MG63 (cell line): ENCODE measurements around the gene RPL38. TPM values are rescaled to one million over a fixed set of nuclear protein-coding genes. Genes with fewer than 3 reads are reported as not detected.
"Not testable (repeated sequence)": the region's sequence is repeated elsewhere in the genome, so short reads cannot be mapped to it uniquely, and the experiment has no call there.

Experiments used
- DNase-seq: peaks from one replicate; pipeline ENCODE4 v3.0.0-alpha.2; 2020
- H3K27me3 ChIP-seq: fragments of 250-450 bp; sonication (Bioruptor Pico); 2 replicates; pipeline ENCODE4 v1.5.1; 2020; ENCODE audit warnings: mild to moderate bottlenecking, moderate library complexity
- H3K36me3 ChIP-seq: fragments of 250-450 bp; sonication (Bioruptor Pico); 2 replicates; pipeline ENCODE4 v1.5.1; 2020; ENCODE audit warnings: mild to moderate bottlenecking, moderate library complexity
- H3K4me3 ChIP-seq: fragments of 250-450 bp; sonication (Bioruptor Pico); 2 replicates; pipeline ENCODE4 v1.5.1; 2020; ENCODE audit warnings: mild to moderate bottlenecking, moderate library complexity
- H3K9me3 ChIP-seq: fragments of 250-450 bp; sonication (Bioruptor Pico); 2 replicates; pipeline ENCODE4 v1.5.1; 2020; ENCODE audit warnings: mild to moderate bottlenecking, moderate library complexity
- total RNA-seq: library from RNA; depleted of rRNA; stranded (reverse); fragments of >200 nt; shearing (Covaris generic); gene quantifications from 2 replicates; pipeline ENCODE4 v1.2.3, GENCODE V29; 2014; ENCODE audit warnings: low replicate concordance

RPL38 gene
- total RNA-seq, 1 experiment from 2014 or later, result 3,764 TPM

DNA sequence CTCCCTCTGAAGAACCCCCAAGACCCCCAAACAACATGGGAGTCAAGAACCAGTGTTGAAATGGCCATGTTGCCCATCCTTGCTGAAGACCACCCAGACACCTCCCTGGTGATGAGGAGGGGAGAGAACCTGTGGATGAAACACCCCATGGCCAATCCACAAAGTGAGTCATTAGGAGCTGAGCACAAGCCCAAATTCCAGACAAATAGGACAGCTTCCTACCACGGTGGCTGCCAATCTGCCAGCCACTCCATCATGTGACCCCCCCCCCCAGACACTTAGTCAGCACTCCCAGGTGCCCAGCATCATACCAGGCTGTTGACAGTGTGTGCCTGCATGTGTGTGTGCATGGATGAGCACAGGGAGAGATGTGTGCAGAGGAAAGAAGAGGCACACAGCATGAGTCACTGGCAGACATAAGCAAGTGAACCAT lies 26.4 kb upstream of the RPL38 start:
- Histone ChIP-seq H3K9me3 (no peaks in the 10 kb centered on the region), H3K4me3 (no peak overlapping the region), H3K27me3 (peaks cover 7% of the 10 kb centered on the region), H3K36me3 (no peaks in the 10 kb centered on the region)
- peak; percentile 79 for DNase-seq

GRCh38 chr17:74179576-74179975 lies 23.9 kb upstream of the RPL38 start:
- H3K4me3 ChIP-seq, result no peak overlapping the region
- H3K36me3 ChIP-seq, result no peaks in the 10 kb centered on the region
- no peaks in the 10 kb centered on the region for H3K9me3 ChIP-seq
- no peak for DNase-seq
- peaks cover 7% of the 10 kb centered on the region for H3K27me3 ChIP-seq

- Histone ChIP-seq H3K9me3 (no peaks in the 10 kb centered on the region), H3K36me3 (no peaks in the 10 kb centered on the region), H3K4me3 (no peak overlapping the region), H3K27me3 (peaks cover 5% of the 10 kb centered on the region)
- no peak for DNase-seq
Measured at GRCh38 chr17:74180336-74180735, 23.1 kb upstream of the RPL38 start.

DNA sequence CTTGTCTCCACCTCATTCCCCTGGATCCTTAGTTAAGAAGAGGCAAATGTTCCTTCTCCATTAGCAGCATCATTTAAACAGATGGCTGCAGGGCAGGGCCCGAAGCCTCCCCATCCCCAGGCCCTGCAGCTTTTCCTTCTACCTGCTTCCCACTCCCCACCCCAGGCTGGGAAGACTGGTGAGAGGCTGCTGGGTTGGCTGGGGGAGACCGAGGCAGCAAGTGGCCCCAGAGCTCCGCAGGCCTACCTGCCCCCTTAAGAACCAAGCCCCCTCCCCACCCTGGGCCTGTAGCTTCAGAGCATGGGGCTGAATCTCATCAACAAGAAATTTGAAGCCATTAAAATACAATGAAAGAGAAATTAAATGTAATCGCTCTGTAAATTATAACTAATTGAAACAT lies 22.1 kb upstream of the RPL38 start:
- no peaks in the 10 kb centered on the region for H3K9me3 ChIP-seq
- DNase-seq, result no peak
- peaks cover 7% of the 10 kb centered on the region; the same call in 1 of the 2 replicates for H3K27me3 ChIP-seq
- no peaks in the 10 kb centered on the region for H3K36me3 ChIP-seq
- H3K4me3 ChIP-seq, result no peak overlapping the region

DNA sequence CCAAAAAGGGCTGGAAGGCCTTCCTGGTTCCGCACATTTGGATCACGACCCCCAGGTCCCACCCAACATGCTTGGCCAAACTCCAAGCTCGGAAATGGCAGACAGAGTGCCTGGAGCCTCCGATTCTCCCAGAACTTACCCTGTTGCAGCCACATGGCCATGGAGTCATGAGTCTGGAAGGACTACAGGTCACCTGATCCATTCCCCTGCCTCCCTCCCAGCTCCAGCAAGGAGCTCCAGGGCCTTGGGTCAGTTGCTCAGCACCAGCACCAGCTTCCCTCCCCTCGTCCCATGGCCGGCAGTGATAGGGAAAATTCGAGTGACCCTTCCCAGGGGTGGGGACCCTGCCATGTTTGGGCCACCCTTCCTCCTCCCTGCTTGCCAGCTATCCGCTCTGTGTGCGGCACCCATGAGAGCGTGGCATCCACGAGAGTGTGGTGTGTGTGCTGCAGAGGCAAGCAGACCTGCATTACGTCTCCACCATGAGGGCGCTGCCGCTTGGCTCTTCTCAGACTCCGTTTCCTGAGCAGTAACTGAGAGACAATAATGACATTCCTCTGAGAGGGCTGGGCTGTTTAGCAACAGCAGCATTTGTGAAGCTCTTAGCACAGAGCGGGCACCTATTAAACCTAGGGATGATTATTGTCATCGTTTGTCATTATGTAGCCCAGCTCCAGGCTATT lies 21.3 kb upstream of the RPL38 start:
- no peak for DNase-seq
- Histone ChIP-seq H3K36me3 (no peaks in the 10 kb centered on the region), H3K27me3 (peaks cover 5% of the 10 kb centered on the region; the same call in 1 of the 2 replicates), H3K4me3 (no peak overlapping the region), H3K9me3 (no peaks in the 10 kb centered on the region)

DNA sequence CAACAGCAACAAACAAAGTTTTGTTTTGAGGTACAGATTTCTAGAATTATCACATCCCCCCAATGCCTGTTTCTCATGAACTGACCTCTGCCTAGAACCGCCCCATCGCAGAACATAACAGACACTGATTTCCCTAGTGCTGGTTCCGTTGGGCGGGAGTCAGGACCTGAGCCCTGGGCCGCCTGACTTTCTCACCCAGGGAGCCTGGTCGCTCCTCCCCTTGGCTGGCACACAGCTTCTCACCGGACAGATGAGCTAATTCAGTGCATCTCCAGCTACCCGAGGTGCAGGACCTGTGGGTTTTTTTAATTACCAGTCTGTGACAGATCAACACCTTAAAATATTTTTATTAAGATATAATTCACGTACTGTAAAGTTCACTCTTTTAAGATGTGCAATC lies 20.1 kb upstream of the RPL38 start:
- H3K4me3 ChIP-seq, result no peak overlapping the region
- no peaks in the 10 kb centered on the region for H3K9me3 ChIP-seq
- DNase-seq, result no peak
- peaks cover 5% of the 10 kb centered on the region for H3K27me3 ChIP-seq
- no peaks in the 10 kb centered on the region for H3K36me3 ChIP-seq

- no peak for DNase-seq
- H3K4me3 ChIP-seq, result no peak overlapping the region
- H3K9me3 ChIP-seq, result no peaks in the 10 kb centered on the region
- H3K27me3 ChIP-seq, result peaks cover 7% of the 10 kb centered on the region
- H3K36me3 ChIP-seq, result no peaks in the 10 kb centered on the region
Measured at GRCh38 chr17:74185571-74186185, 17.8 kb upstream of the RPL38 start.

DNA sequence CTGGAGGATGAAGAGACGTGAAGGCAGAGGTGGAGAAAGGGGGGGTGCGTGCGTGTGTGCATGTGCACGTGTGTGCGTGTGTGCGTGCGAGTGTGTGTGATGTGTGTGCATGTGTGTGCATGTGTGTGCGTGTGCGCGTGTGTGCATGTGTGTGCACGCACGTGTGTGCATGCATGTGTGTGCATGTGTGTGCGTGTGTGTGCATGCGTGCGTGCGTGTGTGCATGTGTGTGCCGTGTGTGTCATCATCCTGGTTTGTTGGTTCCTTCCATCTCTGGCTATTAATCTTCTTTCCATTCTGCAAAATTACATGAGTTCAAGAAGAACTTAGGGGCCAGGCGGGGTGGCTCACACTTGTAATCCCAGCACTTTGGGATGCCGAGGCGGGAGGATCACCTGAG lies 17.0 kb upstream of the RPL38 start:
- Histone ChIP-seq H3K27me3 (peaks cover 7% of the 10 kb centered on the region), H3K4me3 (no peak overlapping the region), H3K9me3 (no peaks in the 10 kb centered on the region), H3K36me3 (no peaks in the 10 kb centered on the region)
- DNase-seq, result no peak

DNA sequence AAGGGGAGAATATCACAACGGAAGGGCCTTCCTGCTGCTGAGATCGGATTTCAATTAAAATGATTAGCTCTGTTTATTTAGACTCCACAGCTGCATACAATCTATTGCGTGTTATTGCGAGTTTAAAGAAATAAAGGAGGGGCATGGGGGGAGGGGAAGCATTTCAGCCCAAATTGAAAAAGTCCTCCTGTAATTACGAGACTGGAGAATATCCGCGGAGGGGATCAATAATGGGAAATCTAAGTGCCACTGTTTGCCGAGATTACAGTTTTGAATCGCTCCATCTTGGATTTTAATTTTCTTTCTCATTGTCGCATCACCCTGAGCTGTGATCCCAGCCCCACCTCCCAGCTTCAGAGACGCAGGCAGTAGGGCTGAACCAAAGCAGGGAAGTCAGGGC lies 15.7 kb upstream of the RPL38 start:
- Histone ChIP-seq H3K9me3 (no peaks in the 10 kb centered on the region), H3K36me3 (no peaks in the 10 kb centered on the region), H3K4me3 (no peak overlapping the region), H3K27me3 (peaks cover 7% of the 10 kb centered on the region)
- DNase-seq, result no peak

DNA sequence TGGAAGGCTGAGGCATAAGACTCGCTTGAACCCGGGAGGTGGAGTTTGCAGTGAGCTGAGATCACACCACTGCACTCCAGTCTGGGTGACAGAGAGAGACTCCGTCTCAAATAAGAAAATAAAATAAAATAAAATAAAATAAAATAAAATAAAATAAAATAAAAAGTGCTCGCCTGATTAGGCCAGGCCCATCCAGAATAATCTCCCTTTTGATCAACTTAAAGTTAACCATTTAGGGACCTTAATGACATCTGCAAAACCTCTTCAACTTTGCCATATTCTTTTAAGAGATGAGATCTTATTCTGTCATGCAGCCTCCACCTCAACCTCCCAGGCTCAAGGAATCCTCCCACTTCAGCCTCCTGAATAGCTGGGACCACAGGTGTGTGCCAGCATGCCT lies 14.8 kb upstream of the RPL38 start:
- H3K4me3 ChIP-seq, DNase-seq, H3K36me3 ChIP-seq, H3K27me3 ChIP-seq, H3K9me3 ChIP-seq: not testable (repeated sequence)

GRCh38 chr17:74190154-74190553 lies 13.3 kb upstream of the RPL38 start:
- H3K4me3 ChIP-seq, result no peak overlapping the region
- peaks cover 10% of the 10 kb centered on the region for H3K27me3 ChIP-seq
- DNase-seq, result no peak
- H3K36me3 ChIP-seq, result no peaks in the 10 kb centered on the region
- no peaks in the 10 kb centered on the region for H3K9me3 ChIP-seq

DNA sequence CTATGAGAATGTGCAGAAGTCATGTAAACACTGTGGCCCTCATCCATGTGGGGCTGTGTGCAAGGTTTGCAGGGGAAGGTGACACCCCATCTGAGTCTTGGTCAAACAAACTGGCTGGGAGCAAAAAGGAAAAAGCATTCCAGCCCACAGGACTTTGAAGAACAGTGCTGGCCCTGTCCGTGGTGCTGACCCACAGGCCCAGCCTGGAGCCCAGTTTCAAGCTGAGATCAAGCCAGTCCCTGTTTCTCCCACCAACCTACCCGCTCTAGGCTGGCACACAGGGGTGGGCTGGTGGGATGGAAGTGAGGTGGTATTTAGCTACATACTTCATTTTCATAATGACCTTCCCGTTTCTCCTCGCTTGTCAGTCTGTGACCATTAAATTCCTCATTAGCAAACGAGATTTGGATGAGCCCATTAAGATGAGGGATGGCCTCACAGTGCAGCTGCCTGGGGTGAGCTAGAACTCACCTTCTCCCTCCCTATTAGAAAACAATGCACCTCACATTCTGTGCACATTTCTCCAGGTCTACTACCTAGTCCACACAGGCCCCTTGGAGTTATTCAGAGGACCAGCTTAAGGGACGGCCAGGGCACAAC lies 12.6 kb upstream of the RPL38 start:
- no peaks in the 10 kb centered on the region for H3K36me3 ChIP-seq
- no peak overlapping the region for H3K4me3 ChIP-seq
- H3K27me3 ChIP-seq, result peaks cover 9% of the 10 kb centered on the region
- DNase-seq, result no peak
- H3K9me3 ChIP-seq, result no peaks in the 10 kb centered on the region

GRCh38 chr17:74192950-74193781 lies 10.3 kb upstream of the RPL38 start:
- peaks cover 12% of the 10 kb centered on the region for H3K27me3 ChIP-seq
- H3K4me3 ChIP-seq, result no peak overlapping the region
- H3K36me3 ChIP-seq, result no peaks in the 10 kb centered on the region
- H3K9me3 ChIP-seq, result no peaks in the 10 kb centered on the region
- no peak for DNase-seq

GRCh38 chr17:74194682-74195081 lies 8.8 kb upstream of the RPL38 start:
- H3K27me3 ChIP-seq, result peaks cover 9% of the 10 kb centered on the region; the same call in 1 of the 2 replicates
- H3K9me3 ChIP-seq, result no peaks in the 10 kb centered on the region
- no peak for DNase-seq
- H3K4me3 ChIP-seq, result no peak overlapping the region
- no peaks in the 10 kb centered on the region for H3K36me3 ChIP-seq

DNA sequence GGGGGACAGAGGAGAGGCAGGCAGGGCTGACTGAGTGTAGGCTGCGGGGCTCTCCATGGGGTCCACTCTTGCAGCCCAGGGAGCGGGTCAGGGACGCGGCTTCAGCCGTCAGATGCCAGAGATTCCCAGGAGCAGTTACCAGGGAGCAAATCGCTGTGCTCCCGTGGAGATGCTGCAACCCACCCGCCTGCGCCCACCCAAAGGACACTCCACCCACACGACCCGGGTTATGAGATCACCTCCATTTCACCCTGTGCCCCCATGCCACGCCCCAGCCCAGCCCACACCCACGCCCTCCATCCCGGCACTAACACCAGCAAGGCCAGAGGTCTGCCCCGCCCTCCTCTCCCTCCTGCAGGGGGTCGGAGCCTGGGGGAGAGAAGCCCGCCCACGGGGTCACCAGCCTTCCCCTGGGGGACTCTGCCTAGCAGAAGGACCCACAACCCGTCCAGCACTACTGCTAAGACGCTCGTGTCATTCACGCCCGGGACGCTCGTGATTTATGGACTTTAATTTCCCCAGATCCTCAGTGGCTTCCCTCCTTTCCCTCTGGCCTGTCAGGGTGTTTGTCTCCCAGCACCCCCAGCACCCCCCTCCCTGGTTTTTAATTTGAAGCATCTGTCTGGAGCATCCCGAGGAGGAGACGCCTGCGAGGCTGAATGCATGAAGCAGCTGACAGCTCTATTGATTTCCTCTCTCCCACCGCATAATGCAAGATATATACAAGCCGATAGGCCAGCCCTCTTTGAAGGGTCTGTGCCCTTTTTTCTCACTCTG lies 6.7 kb upstream of the RPL38 start:
- no peak for DNase-seq
- Histone ChIP-seq H3K36me3 (no peaks in the 10 kb centered on the region), H3K9me3 (no peaks in the 10 kb centered on the region), H3K4me3 (no peak overlapping the region), H3K27me3 (peaks cover 23% of the 10 kb centered on the region)

GRCh38 chr17:74197801-74198200 lies 5.7 kb upstream of the RPL38 start:
- Histone ChIP-seq H3K36me3 (no peaks in the 10 kb centered on the region), H3K4me3 (no peak overlapping the region), H3K27me3 (peaks cover 34% of the 10 kb centered on the region), H3K9me3 (no peaks in the 10 kb centered on the region)
- no peak for DNase-seq
